Endodermal cell (in vitro differentiated cells): ENCODE results near the gene CACNA1H. TPM values are rescaled to one million over a fixed set of nuclear protein-coding genes. Genes with fewer than 3 reads are reported as not detected.

Source experiments
- DNase-seq: peaks from one replicate; pipeline ENCODE4 v3.0.0-alpha.2; 2017
- H3K27ac ChIP-seq: 2 replicates; pipeline ENCODE4 v1.5.1; 2013; ENCODE audit warnings: mild to moderate bottlenecking, low read depth, low read length, moderate library complexity
- H3K27me3 ChIP-seq: 2 replicates; pipeline ENCODE4 v1.6.1; 2013; ENCODE audit warnings: mild to moderate bottlenecking, low read length, moderate library complexity; ENCODE audit not compliant: insufficient read depth, control insufficient read depth, poor library complexity, severe bottlenecking
- H3K36me3 ChIP-seq: 2 replicates; pipeline ENCODE4 v1.7.0; 2013; ENCODE audit warnings: mild to moderate bottlenecking, low read length, moderate library complexity; ENCODE audit not compliant: control insufficient read depth, insufficient read depth
- H3K4me1 ChIP-seq: one replicate; pipeline ENCODE4 v1.7.0; 2013; ENCODE audit warnings: low read length; ENCODE audit not compliant: control insufficient read depth, insufficient read depth
- H3K4me3 ChIP-seq: 2 replicates; pipeline ENCODE4 v1.5.1; 2013; ENCODE audit warnings: mild to moderate bottlenecking, low read length, moderate library complexity
- H3K9ac ChIP-seq: 2 replicates; pipeline ENCODE4 v1.6.1; 2013; ENCODE audit warnings: mild to moderate bottlenecking, low read length, moderate library complexity; ENCODE audit not compliant: poor library complexity, severe bottlenecking; ENCODE audit errors: extremely low read depth
- H3K9me3 ChIP-seq: 2 replicates; pipeline ENCODE4 v1.6.1; 2013; ENCODE audit warnings: mild to moderate bottlenecking, low read length, moderate library complexity; ENCODE audit not compliant: control insufficient read depth
- H3K27ac Mint-ChIP-seq: 2 replicates; pipeline ENCODE4 v1.8.0; 2020; ENCODE audit warnings: mixed read lengths
- H3K27me3 Mint-ChIP-seq: 2 replicates; pipeline ENCODE4 v1.8.0; 2021; ENCODE audit warnings: mild to moderate bottlenecking, mixed read lengths; ENCODE audit not compliant: insufficient read depth
- H3K36me3 Mint-ChIP-seq: 2 replicates; pipeline ENCODE4 v1.8.0; 2020; ENCODE audit warnings: low read depth, mixed read lengths
- H3K4me1 Mint-ChIP-seq: 2 replicates; pipeline ENCODE4 v1.8.0; 2020; ENCODE audit warnings: mixed read lengths
- H3K4me3 Mint-ChIP-seq: 2 replicates; pipeline ENCODE4 v1.8.0; 2020; ENCODE audit warnings: mild to moderate bottlenecking, moderate library complexity, mixed read lengths
- H3K9me3 Mint-ChIP-seq: 2 replicates; pipeline ENCODE4 v1.8.0; 2020; ENCODE audit warnings: mild to moderate bottlenecking, mixed read lengths
- CTCF ChIP-seq: fragments of 200-600 bp; sonication (generic); conservative IDR thresholded peaks from 2 replicates; pipeline ENCODE4 v1.5.0; 2021; ENCODE audit warnings: antibody characterized with exemption, mild to moderate bottlenecking
- WGBS, 2 experiments: methylation state at CpG; one replicate each; pipeline versions ENCODE4 v1.1.5 to v1.1.7; 2013; ENCODE audit warnings: missing lambda C conversion rate in 2 of 2, mixed read lengths in 1 of 2; ENCODE audit not compliant: insufficient coverage in 1 of 2, insufficient read length in 1 of 2; 5-methylcytosine and 5-hydroxymethylcytosine counted together
- total RNA-seq, 2 donors: library from RNA; stranded (reverse); fragmentation: NEBNext Ultra II Directional in 1 of 2; extraction: Animal tissue kit (Norgen Biotek cat#: 25700) in 1 of 2; gene quantifications; 2 replicates in 1 of 2; 3 replicates in 1 of 2; pipeline ENCODE4 v1.2.1, GENCODE V29; 2021

The CACNA1H gene
- total RNA-seq, 2 donors from 2014 or later: 31.6 to 45.0 TPM

- WGBS, 2 experiments: 90 to 91% methylated on average over 19 to 38 of the region's 39 CpGs
- Histone ChIP-seq H3K9ac (no peak overlapping the region), H3K9me3 (no peaks in the 10 kb centered on the region), H3K27me3 (no peaks in the 10 kb centered on the region), H3K36me3 (peaks cover 5% of the 10 kb centered on the region), H3K27ac (no peak overlapping the region), H3K4me3 (no peak overlapping the region), H3K4me1 (no peaks in the 10 kb centered on the region)
- Mint-ChIP-seq H3K4me3 (no peak overlapping the region), H3K9me3 (no peaks in the 10 kb centered on the region), H3K4me1 (no peaks in the 10 kb centered on the region), H3K27ac (no peak overlapping the region), H3K27me3 (no peaks in the 10 kb centered on the region), H3K36me3 (peaks cover 8% of the 10 kb centered on the region)
- DNase-seq: no peak
- peak; percentile 55 for TF ChIP-seq CTCF
Observed at GRCh38 chr16:1181404-1182315, 28.8 kb downstream of the CACNA1H start.

- H3K4me3 ChIP-seq: no peak overlapping the region
- Mint-ChIP-seq H3K4me3 (no peak overlapping the region), H3K4me1 (no peaks in the 10 kb centered on the region), H3K27ac (no peak overlapping the region), H3K36me3 (peaks cover 9% of the 10 kb centered on the region), H3K9me3 (no peaks in the 10 kb centered on the region), H3K27me3 (no peaks in the 10 kb centered on the region)
- peaks cover 5% of the 10 kb centered on the region for H3K36me3 ChIP-seq
- no peaks in the 10 kb centered on the region for H3K4me1 ChIP-seq
- no peak for DNase-seq
- TF ChIP-seq CTCF: no peak
- H3K27me3 ChIP-seq: no peaks in the 10 kb centered on the region
- H3K9me3 ChIP-seq: no peaks in the 10 kb centered on the region
- no peak overlapping the region for H3K9ac ChIP-seq
- 63 to 83% methylated on average over 14 to 19 of the region's 19 CpGs for WGBS, 2 experiments
- H3K27ac ChIP-seq: no peak overlapping the region
Observed at GRCh38 chr16:1182316-1182671, 29.4 kb downstream of the CACNA1H start.

- DNase-seq: no peak
- 73 to 81% methylated on average over 30 to 44 of the region's 45 CpGs for WGBS, 2 experiments
- Mint-ChIP-seq H3K4me1 (no peaks in the 10 kb centered on the region), H3K36me3 (peaks cover 9% of the 10 kb centered on the region), H3K9me3 (no peaks in the 10 kb centered on the region), H3K27me3 (no peaks in the 10 kb centered on the region), H3K4me3 (no peak overlapping the region), H3K27ac (no peak overlapping the region)
- Histone ChIP-seq H3K9ac (no peak overlapping the region), H3K9me3 (no peaks in the 10 kb centered on the region), H3K27ac (no peak overlapping the region), H3K4me3 (no peak overlapping the region), H3K36me3 (peaks cover 5% of the 10 kb centered on the region), H3K27me3 (no peaks in the 10 kb centered on the region), H3K4me1 (no peaks in the 10 kb centered on the region)
- TF ChIP-seq CTCF: no peak
Observed at GRCh38 chr16:1182950-1183907, 30.3 kb downstream of the CACNA1H start.
